GM19452 (cell line): ENCODE data around the gene PLCB2.

Experiments used
- ATAC-seq: cut with Tn5 transposase; IDR thresholded peaks from one replicate; pipeline ENCODE4 v1.9.1; 2021; ENCODE audit not compliant: unreplicated experiment

Gene PLCB2

GRCh38 chr15:40287968-40288367, 19.8 kb downstream of the PLCB2 start:
- no peak for ATAC-seq

GRCh38 chr15:40287505-40287904, 20.2 kb downstream of the PLCB2 start:
- no peak for ATAC-seq

GRCh38 chr15:40286794-40287193, 20.9 kb downstream of the PLCB2 start:
- no peak for ATAC-seq

GRCh38 chr15:40286061-40286532, 21.6 kb downstream of the PLCB2 start:
- no peak for ATAC-seq

- ATAC-seq: no peak
These were observed 22.2 kb downstream of the PLCB2 start for GRCh38 chr15:40285554-40286011.

GRCh38 chr15:40285151-40285550, 22.6 kb downstream of the PLCB2 start:
- no peak for ATAC-seq

- no peak for ATAC-seq
These were observed 24.0 kb downstream of the PLCB2 start for GRCh38 chr15:40283615-40284300.

- no peak for ATAC-seq
These were observed 24.7 kb downstream of the PLCB2 start, which contains the start of gene ANKRD63 for GRCh38 chr15:40282869-40283614. Gene ANKRD63 (minus strand): TSS chr15:40283064. CDS start chr15:40282586, 478 bp downstream.

- ATAC-seq: no peak
These were observed 25.4 kb downstream of the PLCB2 start for GRCh38 chr15:40282147-40282868.

- no peak for ATAC-seq
These were observed 26.0 kb downstream of the PLCB2 start for GRCh38 chr15:40281801-40282146.

GRCh38 chr15:40281057-40281800, 26.5 kb downstream of the PLCB2 start:
- ATAC-seq: no peak

- no peak for ATAC-seq
These were observed 27.3 kb downstream of the PLCB2 start for GRCh38 chr15:40280260-40281056.

GRCh38 chr15:40279437-40280141, 28.1 kb downstream of the PLCB2 start:
- ATAC-seq: no peak

- no peak for ATAC-seq
These were observed 29.7 kb downstream of the PLCB2 start for GRCh38 chr15:40278026-40278425.

GRCh38 chr15:40277471-40277870, 30.3 kb downstream of the PLCB2 start:
- ATAC-seq: no peak

- no peak for ATAC-seq
These were observed 30.8 kb downstream of the PLCB2 start for GRCh38 chr15:40276927-40277326.

GRCh38 chr15:40275954-40276353, 31.8 kb downstream of the PLCB2 start:
- ATAC-seq: no peak

GRCh38 chr15:40275523-40275922, 32.2 kb downstream of the PLCB2 start:
- ATAC-seq: no peak
